ENCODE data around the gene VWA5B2. TPM values are rescaled to one million over a fixed set of nuclear protein-coding genes. Genes with fewer than 3 reads are reported as not detected.

Gene VWA5B2
- total RNA-seq, 1 donor from 2014 or later: 0.32 TPM

GRCh38 chr3:184209146-184209923, 20.1 kb upstream of the VWA5B2 start:
- Histone ChIP-seq H3K27me3 (no peaks in the 10 kb centered on the region), H3K36me3 (no peaks in the 10 kb centered on the region), H3K9me3 (no peaks in the 10 kb centered on the region), H3K4me3 (no peak overlapping the region), H3K27ac (no peak overlapping the region), H3K4me1 (no peaks in the 10 kb centered on the region)
- intact Hi-C loops (cut with DNase I): no loop called here
- TF ChIP-seq CTCF (IDR thresholded peaks at IDR 0.05): no peak
- DNase-seq (ENCODE audit: low spot score in 2 of 2): no peak

GRCh38 chr3:184211297-184211696, 18.1 kb upstream of the VWA5B2 start:
- Histone ChIP-seq H3K4me3 (no peak overlapping the region), H3K9me3 (no peaks in the 10 kb centered on the region), H3K36me3 (no peaks in the 10 kb centered on the region), H3K27ac (no peak overlapping the region), H3K27me3 (peaks cover 3% of the 10 kb centered on the region), H3K4me1 (no peaks in the 10 kb centered on the region)
- no peak for TF ChIP-seq CTCF (IDR thresholded peaks at IDR 0.05)
- intact Hi-C loops (cut with DNase I): no loop called here
- no peak for DNase-seq (ENCODE audit: low spot score in 2 of 2)

- DNase-seq (ENCODE audit: low spot score in 2 of 2): no peak
- Histone ChIP-seq H3K9me3 (no peaks in the 10 kb centered on the region), H3K4me1 (no peaks in the 10 kb centered on the region), H3K4me3 (no peak overlapping the region), H3K27ac (no peak overlapping the region), H3K36me3 (no peaks in the 10 kb centered on the region), H3K27me3 (peaks cover 3% of the 10 kb centered on the region)
- TF ChIP-seq CTCF (IDR thresholded peaks at IDR 0.05): no peak
- intact Hi-C loops (cut with DNase I): no loop called here
Observed at GRCh38 chr3:184211718-184212117, 17.7 kb upstream of the VWA5B2 start.

GRCh38 chr3:184218814-184219213, 10.6 kb upstream of the VWA5B2 start:
- Histone ChIP-seq H3K27ac (no peak overlapping the region), H3K36me3 (no peaks in the 10 kb centered on the region), H3K4me3 (no peak overlapping the region), H3K27me3 (peaks cover 3% of the 10 kb centered on the region), H3K4me1 (no peaks in the 10 kb centered on the region), H3K9me3 (no peaks in the 10 kb centered on the region)
- no peak for TF ChIP-seq CTCF (IDR thresholded peaks at IDR 0.05)
- no peak for DNase-seq (ENCODE audit: low spot score in 2 of 2)
- intact Hi-C loops (cut with DNase I): no loop called here

GRCh38 chr3:184222521-184222920, 6.9 kb upstream of the VWA5B2 start:
- Histone ChIP-seq H3K36me3 (no peaks in the 10 kb centered on the region), H3K4me1 (no peaks in the 10 kb centered on the region), H3K27ac (no peak overlapping the region), H3K27me3 (no peaks in the 10 kb centered on the region), H3K4me3 (no peak overlapping the region), H3K9me3 (no peaks in the 10 kb centered on the region)
- intact Hi-C loops (cut with DNase I): no loop called here
- no peak for TF ChIP-seq CTCF (IDR thresholded peaks at IDR 0.05)
- no peak for DNase-seq (ENCODE audit: low spot score in 2 of 2)
